IMR-90 (cell line): ENCODE measurements around the gene ACACB.

Experiments used
- NFE2L2 ChIP-seq: fragments of 150-350 bp; IDR thresholded peaks from 2 replicates; pipeline ENCODE4 v1.6.1; 2016; ENCODE audit warnings: low read depth, mild to moderate bottlenecking, low read length
- SMC3 ChIP-seq: fragments of 150-350 bp; IDR thresholded peaks from 2 replicates; pipeline ENCODE4 v1.6.1; 2016; ENCODE audit warnings: low read depth, mild to moderate bottlenecking, antibody characterized with exemption, low read length, moderate library complexity
- TF ChIP-seq, protein P1 (sequence below): conservative IDR thresholded peaks from 2 replicates; pipeline ENCODE4 v1.5.1; 2012; ENCODE audit warnings: mild to moderate bottlenecking, low read depth, low read length, improper control_type of control experiment

DNA sequence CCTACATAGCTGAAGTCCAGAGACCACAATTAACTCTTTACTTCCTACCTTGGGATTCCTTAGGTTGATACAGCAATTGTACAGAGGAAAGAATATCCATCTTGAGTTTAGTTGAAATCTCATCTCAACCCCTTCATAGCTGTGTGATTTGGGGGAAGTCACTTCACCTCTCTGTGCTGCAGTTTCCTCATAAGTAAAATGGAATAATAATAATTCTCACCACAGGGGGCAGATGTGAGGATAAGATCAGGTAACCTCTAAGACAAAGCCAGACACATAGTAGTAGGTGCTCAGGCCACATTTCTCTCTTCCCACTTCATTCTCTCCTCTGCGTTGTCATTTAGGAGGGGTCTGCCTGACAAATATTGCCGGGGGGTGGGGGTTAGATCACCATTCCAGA, 186.0 kb downstream of the ACACB start:
- TF ChIP-seq, protein P1, sequence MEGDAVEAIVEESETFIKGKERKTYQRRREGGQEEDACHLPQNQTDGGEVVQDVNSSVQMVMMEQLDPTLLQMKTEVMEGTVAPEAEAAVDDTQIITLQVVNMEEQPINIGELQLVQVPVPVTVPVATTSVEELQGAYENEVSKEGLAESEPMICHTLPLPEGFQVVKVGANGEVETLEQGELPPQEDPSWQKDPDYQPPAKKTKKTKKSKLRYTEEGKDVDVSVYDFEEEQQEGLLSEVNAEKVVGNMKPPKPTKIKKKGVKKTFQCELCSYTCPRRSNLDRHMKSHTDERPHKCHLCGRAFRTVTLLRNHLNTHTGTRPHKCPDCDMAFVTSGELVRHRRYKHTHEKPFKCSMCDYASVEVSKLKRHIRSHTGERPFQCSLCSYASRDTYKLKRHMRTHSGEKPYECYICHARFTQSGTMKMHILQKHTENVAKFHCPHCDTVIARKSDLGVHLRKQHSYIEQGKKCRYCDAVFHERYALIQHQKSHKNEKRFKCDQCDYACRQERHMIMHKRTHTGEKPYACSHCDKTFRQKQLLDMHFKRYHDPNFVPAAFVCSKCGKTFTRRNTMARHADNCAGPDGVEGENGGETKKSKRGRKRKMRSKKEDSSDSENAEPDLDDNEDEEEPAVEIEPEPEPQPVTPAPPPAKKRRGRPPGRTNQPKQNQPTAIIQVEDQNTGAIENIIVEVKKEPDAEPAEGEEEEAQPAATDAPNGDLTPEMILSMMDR, result no peak; the same call in 1 of the 2 replicates
- TF ChIP-seq NFE2L2 (no peak), SMC3 (no peak)
